Measurements from ENCODE around the gene PTPRC. TPM values are rescaled to one million over a fixed set of nuclear protein-coding genes. Genes with fewer than 3 reads are reported as not detected.

Gene PTPRC
- total RNA-seq, 2 experiments from 2014 or later, result 700 to 862 TPM

DNA sequence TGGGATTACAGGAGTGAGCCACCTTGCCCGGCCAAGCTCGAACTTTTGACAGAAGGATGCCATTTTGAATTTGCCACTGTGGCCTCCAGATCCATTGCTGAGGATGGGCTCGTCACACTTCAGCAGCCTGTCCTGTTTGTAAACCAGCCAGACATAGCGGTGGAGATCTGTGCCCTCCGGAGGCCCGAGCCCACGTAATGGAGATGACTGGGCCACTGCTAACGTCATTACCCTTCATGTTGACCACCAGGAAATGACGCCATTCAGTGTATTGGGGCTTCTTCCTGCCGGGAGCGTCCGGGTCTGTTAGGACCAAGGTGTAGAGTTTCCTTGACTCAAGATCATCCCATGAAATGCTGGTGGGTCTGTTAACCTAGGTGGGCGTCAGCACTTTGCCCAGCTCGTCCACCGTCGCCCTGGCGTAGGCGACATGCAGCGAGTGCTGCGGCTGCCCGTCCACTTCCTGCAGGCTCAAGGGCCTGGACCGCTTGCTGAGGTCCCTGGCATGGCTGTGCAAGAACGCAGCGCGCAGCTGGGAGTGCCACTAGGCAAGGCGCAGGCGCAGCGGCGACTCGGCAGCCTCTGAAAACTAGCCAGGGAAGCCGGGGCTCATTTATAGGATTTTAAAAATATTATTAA is 40.8 kb downstream of the PTPRC start:
- ChIA-PET POLR2A (interaction anchor here (0.5 kb wide), 1 partner anchor 23 kb away, joined by 3 read pairs; no protein-coding TSS in a partner anchor), CTCF (interaction anchor here (1.2 to 5.0 kb wide), 3 partner anchors 10 to 44 kb away, joined by 3 to 49 read pairs (median 5); no protein-coding TSS in a partner anchor)
- Mint-ChIP-seq H3K4me1 (peaks cover 91% of the 10 kb centered on the region), H3K4me3 (peak overlapping the region; percentile 62), H3K36me3 (ENCODE audit: low read depth) (peaks cover 69% of the 10 kb centered on the region), H3K27me3 (no peaks in the 10 kb centered on the region), H3K27ac (peak overlapping the region; percentile 92), H3K9me3 (no peaks in the 10 kb centered on the region)
- DNase-seq, result no peak

DNA sequence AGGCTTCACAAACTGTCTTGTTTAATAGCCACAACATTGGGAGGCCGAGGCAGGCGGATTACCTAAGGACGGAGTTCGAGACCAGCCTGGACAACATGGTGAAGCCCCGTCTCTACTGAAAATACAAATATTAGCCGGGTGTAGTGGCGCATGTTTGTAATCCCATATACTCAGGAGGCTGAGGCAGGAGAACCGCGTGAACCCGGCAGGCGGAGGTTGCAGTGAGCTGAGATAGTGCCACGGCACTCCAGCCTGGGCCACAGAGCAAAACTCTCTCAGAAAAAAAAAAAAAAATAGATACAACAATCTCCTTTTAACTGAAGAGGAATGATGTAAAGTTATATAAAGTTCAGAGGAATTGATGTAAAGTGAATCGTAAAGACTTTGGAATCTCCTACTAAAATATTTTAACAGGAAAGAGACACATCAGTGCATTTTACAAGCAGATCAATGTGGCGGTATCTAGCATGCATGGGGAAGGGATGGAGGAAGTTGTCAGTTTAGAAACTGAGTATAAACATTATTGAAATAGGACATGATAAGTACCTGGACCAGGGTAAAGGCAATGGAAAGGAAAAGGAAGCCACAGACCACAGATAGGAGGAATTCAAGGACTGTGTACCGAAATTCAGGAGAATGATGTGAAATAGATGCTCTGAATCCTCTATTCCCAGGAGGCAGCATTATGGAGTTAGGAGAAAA is 41.5 kb downstream of the PTPRC start:
- Mint-ChIP-seq H3K4me3 (peak overlapping the region; percentile 62), H3K27me3 (no peaks in the 10 kb centered on the region), H3K27ac (peak overlapping the region; percentile 92), H3K36me3 (ENCODE audit: low read depth) (peaks cover 66% of the 10 kb centered on the region), H3K4me1 (peaks cover 89% of the 10 kb centered on the region), H3K9me3 (no peaks in the 10 kb centered on the region)
- CTCF ChIA-PET, result interaction anchor here (0.6 to 5.0 kb wide), 4 partner anchors 11 to 524 kb away, joined by 3 to 49 read pairs (median 4); no protein-coding TSS in a partner anchor
- POLR2A ChIA-PET, result no interaction called here
- no peak for DNase-seq

DNA sequence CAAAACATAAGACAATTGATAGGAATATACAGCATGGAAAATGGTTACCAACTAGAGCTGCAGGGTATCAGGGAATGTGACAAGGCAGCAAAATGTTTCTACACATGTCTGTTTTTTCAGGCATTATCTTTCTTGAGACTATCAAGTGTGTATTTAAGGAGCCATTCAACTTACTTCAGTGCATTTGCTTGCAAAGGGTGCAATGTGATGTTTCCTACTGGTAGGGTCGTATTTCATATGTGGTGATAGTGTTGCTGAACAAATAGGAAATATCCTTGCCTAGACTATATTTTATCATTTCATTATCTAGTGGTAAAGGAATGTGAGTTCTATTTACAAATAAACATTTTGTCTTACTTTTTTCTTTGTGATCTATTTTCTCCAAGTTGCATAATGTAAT is 42.4 kb downstream of the PTPRC start:
- Mint-ChIP-seq H3K27me3 (no peaks in the 10 kb centered on the region), H3K36me3 (ENCODE audit: low read depth) (peaks cover 63% of the 10 kb centered on the region), H3K9me3 (no peaks in the 10 kb centered on the region), H3K4me1 (peaks cover 88% of the 10 kb centered on the region), H3K27ac (peak overlapping the region; percentile 86), H3K4me3 (peak overlapping the region; percentile 63)
- POLR2A ChIA-PET, result interaction anchor here (0.6 to 1.9 kb wide), 7 partner anchors 23 to 168 kb away, joined by 3 to 12 read pairs (median 6); partner anchors contain the start of gene PTPRC
- no peak for DNase-seq
- CTCF ChIA-PET, result interaction anchor here (0.6 to 5.0 kb wide), 10 partner anchors 11 to 525 kb away, joined by 3 to 49 read pairs (median 4); no protein-coding TSS in a partner anchor

DNA sequence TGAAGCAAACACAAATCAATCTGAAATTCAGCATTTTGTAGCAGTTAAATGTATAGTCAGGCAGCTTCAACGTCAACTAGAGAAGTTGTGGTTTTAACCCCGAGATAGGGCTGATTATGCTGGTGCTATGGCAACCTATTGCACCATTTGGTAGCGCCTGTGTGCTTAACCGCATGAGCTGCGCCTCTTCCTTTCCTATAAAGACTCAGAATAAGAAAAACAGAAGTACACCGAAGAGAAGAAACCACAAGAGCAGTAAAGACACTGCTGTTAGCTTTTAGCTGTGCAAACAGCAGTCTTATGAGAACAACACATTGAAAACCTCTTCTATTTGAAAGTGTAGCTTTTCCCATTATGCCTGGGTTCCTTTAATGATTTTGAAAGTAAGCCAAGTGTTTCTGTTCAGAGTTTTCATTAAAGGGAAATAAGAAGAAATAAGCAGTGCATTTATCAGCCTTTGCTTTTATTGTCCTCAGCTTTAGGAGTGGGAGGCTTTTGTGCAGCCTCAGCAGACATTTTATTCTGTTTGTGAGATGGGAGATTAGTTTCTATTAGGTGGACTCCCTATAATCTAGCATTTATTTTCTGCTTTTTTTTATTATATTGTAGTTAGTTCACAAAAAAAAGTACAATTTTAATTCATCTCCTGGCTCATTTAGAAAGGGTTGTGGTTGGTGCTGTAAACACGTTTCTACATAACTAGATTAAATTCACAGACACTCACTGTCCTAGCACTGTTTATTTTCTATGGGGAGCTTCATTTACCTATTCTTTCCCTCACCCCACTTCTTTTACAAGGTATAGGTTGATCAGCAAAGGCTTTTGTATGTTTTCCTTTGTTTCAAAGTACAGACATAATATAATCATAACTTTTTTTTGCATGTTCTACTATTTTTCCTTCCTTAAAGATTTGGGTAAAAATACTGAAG is 43.3 kb downstream of the PTPRC start:
- peaks cover 87% of the 10 kb centered on the region for H3K4me1 Mint-ChIP-seq
- POLR2A ChIA-PET, result interaction anchor here (0.6 to 1.9 kb wide), 9 partner anchors 14 to 169 kb away, joined by 3 to 12 read pairs (median 6); partner anchors contain the start of gene PTPRC
- CTCF ChIA-PET, result interaction anchor here (1.0 to 5.0 kb wide), 9 partner anchors 10 to 526 kb away, joined by 3 to 49 read pairs (median 4); no protein-coding TSS in a partner anchor
- H3K27ac Mint-ChIP-seq, result peak overlapping the region; percentile 95
- no peaks in the 10 kb centered on the region for H3K27me3 Mint-ChIP-seq
- H3K9me3 Mint-ChIP-seq, result no peaks in the 10 kb centered on the region
- H3K36me3 Mint-ChIP-seq (ENCODE audit: low read depth), result peaks cover 63% of the 10 kb centered on the region
- peak overlapping the region; percentile 73 for H3K4me3 Mint-ChIP-seq
- peak; percentile 94 for DNase-seq

DNA sequence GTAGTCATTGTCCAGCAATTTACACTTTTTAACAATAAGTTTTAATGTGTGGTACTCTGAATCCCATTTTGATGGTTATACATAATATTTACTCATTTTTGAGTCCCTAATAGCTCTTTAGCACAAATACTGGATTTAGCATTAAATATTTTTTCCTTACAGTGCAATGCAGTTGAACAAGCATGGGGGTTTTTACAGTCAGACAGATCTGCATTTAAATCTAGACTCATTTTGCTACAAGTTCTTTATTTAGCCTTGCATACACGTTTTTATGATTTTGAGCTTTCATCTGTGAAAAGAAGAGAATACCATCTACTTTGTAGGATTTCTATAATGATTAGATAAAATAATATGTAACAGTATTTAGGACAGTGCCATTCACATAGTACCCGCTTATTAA is 44.0 kb downstream of the PTPRC start:
- peaks cover 85% of the 10 kb centered on the region for H3K4me1 Mint-ChIP-seq
- H3K9me3 Mint-ChIP-seq, result no peaks in the 10 kb centered on the region
- peaks cover 57% of the 10 kb centered on the region for H3K36me3 Mint-ChIP-seq (ENCODE audit: low read depth)
- POLR2A ChIA-PET, result interaction anchor here (1.1 to 1.9 kb wide), 3 partner anchors 33 to 44 kb away, joined by 9 to 12 read pairs (median 9); partner anchors contain the start of gene PTPRC
- peak overlapping the region; percentile 73 for H3K4me3 Mint-ChIP-seq
- CTCF ChIA-PET, result interaction anchor here (0.8 to 5.0 kb wide), 5 partner anchors 9 to 44 kb away, joined by 3 to 49 read pairs (median 3); partner anchors contain the start of gene PTPRC
- peak overlapping the region; percentile 95 for H3K27ac Mint-ChIP-seq
- H3K27me3 Mint-ChIP-seq, result no peaks in the 10 kb centered on the region
- DNase-seq, result no peak

DNA sequence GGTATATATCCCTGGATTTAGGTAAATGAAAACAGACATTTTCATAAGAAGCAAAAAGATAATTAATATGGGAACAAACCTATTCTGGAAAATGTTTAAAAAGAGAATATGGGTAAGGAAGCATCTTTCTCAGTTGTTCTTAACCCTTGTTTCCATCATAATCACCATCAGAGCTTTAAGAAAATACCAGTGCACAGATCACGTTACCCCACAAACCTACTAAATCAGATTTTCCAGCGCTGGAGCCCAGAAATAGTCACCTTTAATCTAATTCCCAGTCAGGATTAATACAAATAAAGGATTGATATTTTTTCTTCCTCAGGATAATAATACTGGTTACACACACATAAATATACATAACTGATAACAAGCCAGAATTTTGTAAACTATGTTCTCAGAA is 44.6 kb downstream of the PTPRC start:
- H3K27me3 Mint-ChIP-seq, result no peaks in the 10 kb centered on the region
- POLR2A ChIA-PET, result interaction anchor here (1.9 kb wide), 1 partner anchor 44 kb away, joined by 9 read pairs; the partner anchor contains the start of gene PTPRC
- peak overlapping the region; percentile 73 for H3K4me3 Mint-ChIP-seq
- no peaks in the 10 kb centered on the region for H3K9me3 Mint-ChIP-seq
- CTCF ChIA-PET, result interaction anchor here (0.8 to 5.0 kb wide), 2 partner anchors 14 to 45 kb away, joined by 3 to 49 read pairs; partner anchors contain the start of gene PTPRC
- H3K36me3 Mint-ChIP-seq (ENCODE audit: low read depth), result peaks cover 55% of the 10 kb centered on the region
- peak overlapping the region; percentile 95 for H3K27ac Mint-ChIP-seq
- DNase-seq, result no peak
- H3K4me1 Mint-ChIP-seq, result peaks cover 85% of the 10 kb centered on the region

DNA sequence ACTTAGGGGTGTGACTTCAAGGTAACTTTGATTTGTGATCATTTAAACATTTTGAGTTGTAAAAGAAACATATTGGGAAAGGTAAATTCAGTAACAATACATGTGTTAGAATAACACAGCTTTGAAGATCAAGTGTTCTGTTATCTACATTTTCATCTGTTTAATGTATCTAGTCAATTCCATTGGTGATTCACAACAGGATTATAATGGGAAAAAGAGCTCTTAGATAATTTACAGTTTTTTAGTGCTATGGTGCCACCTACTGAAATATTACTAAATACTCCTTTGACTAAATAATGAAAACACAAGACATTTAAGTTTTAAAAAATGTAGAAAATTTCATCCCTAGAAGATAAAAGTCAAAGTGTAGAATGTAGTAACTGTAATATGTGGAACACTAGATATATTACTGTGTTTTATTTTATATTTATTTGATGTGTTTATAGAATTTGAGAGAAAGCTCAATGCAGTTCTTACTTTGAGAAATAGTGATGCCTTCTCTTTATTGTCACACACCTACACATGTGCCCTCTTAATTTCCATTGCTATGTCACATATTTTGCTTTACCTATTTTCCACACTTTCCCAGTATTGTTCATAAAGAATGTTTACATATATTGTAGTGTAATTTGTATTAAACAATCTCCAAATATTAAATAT is 47.4 kb downstream of the PTPRC start:
- Mint-ChIP-seq H3K9me3 (no peaks in the 10 kb centered on the region), H3K36me3 (ENCODE audit: low read depth) (peaks cover 56% of the 10 kb centered on the region), H3K4me3 (peak overlapping the region; percentile 56), H3K27ac (peak overlapping the region; percentile 82), H3K27me3 (no peaks in the 10 kb centered on the region), H3K4me1 (peaks cover 87% of the 10 kb centered on the region)
- POLR2A ChIA-PET, result no interaction called here
- no peak for DNase-seq
- CTCF ChIA-PET, result interaction anchor here (0.6 to 1.6 kb wide), 6 partner anchors 10 to 455 kb away, joined by 3 to 10 read pairs (median 3); no protein-coding TSS in a partner anchor

DNA sequence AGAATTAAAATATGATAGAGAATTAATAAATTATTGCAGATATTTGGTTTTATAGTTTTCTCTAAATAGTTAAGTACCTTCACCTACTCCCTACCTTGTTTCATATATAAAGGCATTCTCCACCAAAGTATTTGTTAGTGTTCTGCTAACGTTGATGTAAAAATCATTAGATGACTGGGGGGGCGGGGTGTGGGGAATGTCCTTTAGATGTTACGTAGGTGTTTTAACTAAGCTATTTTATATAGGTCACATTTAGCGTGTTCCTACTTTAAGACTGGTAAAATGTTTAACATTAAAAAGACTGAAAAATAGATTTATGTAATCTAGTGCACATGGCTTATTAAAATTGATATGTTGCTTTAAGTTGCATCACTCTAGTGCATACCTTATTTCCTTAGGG is 48.6 kb downstream of the PTPRC start:
- ChIA-PET CTCF (no interaction called here), POLR2A (no interaction called here)
- no peak overlapping the region for H3K27ac Mint-ChIP-seq
- peaks cover 61% of the 10 kb centered on the region for H3K36me3 Mint-ChIP-seq (ENCODE audit: low read depth)
- DNase-seq, result no peak
- no peak overlapping the region for H3K4me3 Mint-ChIP-seq
- H3K9me3 Mint-ChIP-seq, result no peaks in the 10 kb centered on the region
- H3K27me3 Mint-ChIP-seq, result no peaks in the 10 kb centered on the region
- peaks cover 85% of the 10 kb centered on the region for H3K4me1 Mint-ChIP-seq

DNA sequence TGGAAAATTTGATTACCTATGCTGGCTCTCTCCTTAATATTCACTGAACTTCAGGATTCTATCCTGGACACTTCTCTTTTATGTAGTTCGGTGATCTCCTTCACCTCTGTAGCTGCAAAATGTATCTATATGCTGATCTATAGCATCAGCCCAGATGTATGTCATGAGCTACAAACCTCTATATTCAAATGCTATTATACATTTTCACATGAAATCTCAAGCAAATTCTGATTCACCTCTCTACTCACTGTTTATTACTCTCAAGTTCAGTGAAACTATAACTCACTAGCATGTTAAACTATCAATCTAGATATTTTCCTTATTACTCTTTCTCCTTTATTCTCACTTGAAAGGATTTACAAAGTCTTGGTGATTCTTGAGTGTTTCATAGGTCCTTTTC is 52.2 kb downstream of the PTPRC start:
- no peaks in the 10 kb centered on the region for H3K27me3 Mint-ChIP-seq
- H3K4me3 Mint-ChIP-seq, result no peak overlapping the region
- peaks cover 69% of the 10 kb centered on the region for H3K36me3 Mint-ChIP-seq (ENCODE audit: low read depth)
- POLR2A ChIA-PET, result no interaction called here
- peaks cover 2% of the 10 kb centered on the region for H3K9me3 Mint-ChIP-seq
- peaks cover 76% of the 10 kb centered on the region for H3K4me1 Mint-ChIP-seq
- CTCF ChIA-PET, result interaction anchor here (3.1 kb wide), 1 partner anchor 10 kb away, joined by 13 read pairs; no protein-coding TSS in a partner anchor
- DNase-seq, result no peak
- no peak overlapping the region for H3K27ac Mint-ChIP-seq

DNA sequence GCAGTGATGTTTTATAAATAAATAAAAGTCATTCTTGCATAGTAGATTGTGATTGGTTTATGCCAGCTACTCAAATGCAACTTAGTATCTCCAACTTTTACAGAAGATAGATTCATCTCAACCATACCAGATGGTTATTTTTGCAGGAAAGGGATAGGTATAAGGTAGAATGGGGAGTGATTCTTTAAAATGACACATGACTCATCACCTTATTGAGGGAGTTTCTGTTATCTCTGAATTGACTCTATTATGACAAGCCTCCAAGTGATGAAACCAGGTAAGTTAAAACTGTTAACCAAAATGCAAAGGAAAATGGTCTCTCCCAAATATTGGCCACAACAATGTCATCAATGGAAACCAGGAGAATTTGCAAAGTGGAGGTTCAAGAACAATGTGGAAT is 54.5 kb downstream of the PTPRC start:
- ChIA-PET POLR2A (interaction anchor here (0.6 kb wide), 1 partner anchor 21 kb away, joined by 3 read pairs; no protein-coding TSS in a partner anchor), CTCF (no interaction called here)
- H3K36me3 Mint-ChIP-seq (ENCODE audit: low read depth), result peaks cover 78% of the 10 kb centered on the region
- H3K9me3 Mint-ChIP-seq, result peaks cover 2% of the 10 kb centered on the region
- peaks cover 76% of the 10 kb centered on the region for H3K4me1 Mint-ChIP-seq
- DNase-seq, result no peak
- H3K27me3 Mint-ChIP-seq, result no peaks in the 10 kb centered on the region
- H3K27ac Mint-ChIP-seq, result no peak overlapping the region
- H3K4me3 Mint-ChIP-seq, result no peak overlapping the region

DNA sequence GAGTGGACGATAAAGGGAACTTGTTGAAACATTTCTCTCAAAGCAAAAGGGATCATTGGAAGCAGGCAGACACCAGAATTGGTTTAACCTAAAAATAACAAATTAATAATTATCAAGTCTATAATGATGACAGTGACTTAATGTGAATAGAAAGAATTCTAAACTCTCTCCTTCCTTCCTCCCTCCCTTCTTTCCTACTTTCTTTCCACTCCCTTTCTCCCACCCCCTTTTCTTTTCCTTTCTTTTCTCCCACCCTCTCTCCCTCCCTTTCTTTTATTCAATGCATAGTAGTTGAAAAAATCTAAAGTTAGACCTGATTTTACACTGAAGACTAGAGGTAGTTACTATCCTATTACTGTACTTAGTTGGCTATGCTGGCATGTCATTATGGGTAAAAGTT is 55.7 kb downstream of the PTPRC start:
- ChIA-PET CTCF (no interaction called here), POLR2A (no interaction called here)
- H3K9me3 Mint-ChIP-seq, result peaks cover 2% of the 10 kb centered on the region
- peaks cover 77% of the 10 kb centered on the region for H3K36me3 Mint-ChIP-seq (ENCODE audit: low read depth)
- H3K4me1 Mint-ChIP-seq, result peaks cover 73% of the 10 kb centered on the region
- no peak overlapping the region for H3K4me3 Mint-ChIP-seq
- H3K27ac Mint-ChIP-seq, result no peak overlapping the region
- H3K27me3 Mint-ChIP-seq, result no peaks in the 10 kb centered on the region
- DNase-seq, result no peak
